Skin of body (tissue), 2 donors: Measurements from ENCODE around the gene XPA. TPM values are rescaled to one million over a fixed set of nuclear protein-coding genes. Genes with fewer than 3 reads are reported as not detected.
"Not testable (repeated sequence)": the region's sequence is repeated elsewhere in the genome, so short reads cannot be mapped to it uniquely, and the experiment has no call there.

Experiments
- DNase-seq: peaks from one replicate; lab custom pipeline; 2025; lab: John Stamatoyannopoulos, UW
- total RNA-seq: library from RNA; depleted of rRNA; stranded (reverse); fragments of >200 nt; gene quantifications from one replicate; pipeline ENCODE4 v1.2.3, GENCODE V29; 2014

The XPA gene
- total RNA-seq, 1 donor from 2014 or later: 14.2 TPM

GRCh38 chr9:97703437-97704344 is 6.6 kb upstream of the XPA start:
- no peak for DNase-seq

- DNase-seq: not testable (repeated sequence)
These were observed 2.7 kb upstream of the XPA start for GRCh38 chr9:97699824-97700223.

- DNase-seq: not testable (repeated sequence)
These were observed 2.1 kb upstream of the XPA start for GRCh38 chr9:97699281-97699680.

GRCh38 chr9:97698865-97699264 is 1.7 kb upstream of the XPA start:
- DNase-seq: no peak

GRCh38 chr9:97697837-97698236 is 697 bp upstream of the XPA start:
- no peak for DNase-seq

GRCh38 chr9:97695995-97696802 is 941 bp downstream of the XPA start:
- peak; percentile 42 for DNase-seq

GRCh38 chr9:97695390-97695789 is 1.8 kb downstream of the XPA start:
- no peak for DNase-seq

GRCh38 chr9:97694769-97695168 is 2.4 kb downstream of the XPA start:
- no peak for DNase-seq

- DNase-seq: no peak
These were observed 7.5 kb downstream of the XPA start for GRCh38 chr9:97689401-97690180.

GRCh38 chr9:97688654-97689053 is 8.5 kb downstream of the XPA start:
- no peak for DNase-seq

- no peak for DNase-seq
These were observed 14.9 kb downstream of the XPA start for GRCh38 chr9:97682242-97682641.

GRCh38 chr9:97675655-97676054 is 21.5 kb downstream of the XPA start:
- DNase-seq: no peak

GRCh38 chr9:97673922-97674321 is 23.2 kb downstream of the XPA start:
- DNase-seq: no peak

- DNase-seq: no peak
These were observed 24.7 kb downstream of the XPA start for GRCh38 chr9:97672403-97672802.

GRCh38 chr9:97670586-97670985 is 26.6 kb downstream of the XPA start:
- DNase-seq: no peak

GRCh38 chr9:97668485-97668884 is 28.7 kb downstream of the XPA start:
- no peak for DNase-seq

- DNase-seq: no peak
These were observed 30.0 kb downstream of the XPA start for GRCh38 chr9:97666907-97667686.

- DNase-seq: no peak
These were observed 31.4 kb downstream of the XPA start for GRCh38 chr9:97665742-97666141.

- DNase-seq: no peak
These were observed 36.3 kb downstream of the XPA start for GRCh38 chr9:97660847-97661246.

GRCh38 chr9:97660340-97660739 is 36.8 kb downstream of the XPA start:
- DNase-seq: no peak

GRCh38 chr9:97659771-97660170 is 37.4 kb downstream of the XPA start:
- DNase-seq: no peak
